Stimulated activated CD4-positive, alpha-beta T cell treated with anti-CD3 and anti-CD28 coated beads, TNF-alpha, amount 100 ng/mL, for 4 hours (primary cell): ENCODE measurements around the gene PDZK1.
"Not testable (repeated sequence)": the region's sequence is repeated elsewhere in the genome, so short reads cannot be mapped to it uniquely, and the experiment has no call there.

Experiments
- DNase-seq, 3 experiments: peaks; one replicate each; pipeline ENCODE4 v3.0.0-alpha.2; 2020; ENCODE audit warnings: low read depth in 3 of 3

PDZK1 gene

DNA sequence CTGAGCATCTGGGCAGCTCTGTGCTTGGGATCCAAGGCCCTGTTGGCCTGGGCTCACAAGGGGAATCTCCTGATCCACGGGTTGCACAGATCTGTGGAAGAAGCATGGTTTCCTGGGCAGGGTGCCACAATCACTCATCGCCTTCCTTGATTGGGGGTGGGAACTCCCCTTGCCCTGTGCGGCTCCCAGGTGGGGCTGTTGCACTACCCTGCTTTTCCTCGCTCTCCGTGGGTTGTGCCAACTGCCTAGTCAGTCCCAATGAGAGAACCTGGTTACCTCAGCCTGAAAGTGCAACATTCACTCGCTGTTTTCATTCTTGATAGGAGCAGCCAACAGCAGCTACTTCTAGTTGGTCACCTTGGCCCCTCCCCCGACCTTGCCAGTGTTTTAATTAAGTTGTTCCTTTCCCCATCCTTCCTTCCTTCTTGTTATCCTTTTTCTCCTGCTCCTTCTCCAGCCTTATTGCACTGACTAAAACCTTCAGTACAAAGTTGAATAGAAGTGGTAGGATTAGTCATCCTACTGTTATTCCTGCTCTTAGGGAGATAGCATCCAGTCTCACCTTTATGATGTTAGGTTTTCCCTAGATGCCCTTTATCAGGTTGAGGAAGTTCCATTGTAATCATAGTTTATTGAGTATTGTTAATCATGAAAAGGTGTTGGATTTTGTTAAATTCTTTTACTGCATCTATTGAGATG is 50.8 kb downstream of the PDZK1 start:
- DNase-seq = not testable (repeated sequence)

GRCh38 chr1:145643990-145644389 is 63.2 kb downstream of the PDZK1 start:
- DNase-seq = not testable (repeated sequence)

DNA sequence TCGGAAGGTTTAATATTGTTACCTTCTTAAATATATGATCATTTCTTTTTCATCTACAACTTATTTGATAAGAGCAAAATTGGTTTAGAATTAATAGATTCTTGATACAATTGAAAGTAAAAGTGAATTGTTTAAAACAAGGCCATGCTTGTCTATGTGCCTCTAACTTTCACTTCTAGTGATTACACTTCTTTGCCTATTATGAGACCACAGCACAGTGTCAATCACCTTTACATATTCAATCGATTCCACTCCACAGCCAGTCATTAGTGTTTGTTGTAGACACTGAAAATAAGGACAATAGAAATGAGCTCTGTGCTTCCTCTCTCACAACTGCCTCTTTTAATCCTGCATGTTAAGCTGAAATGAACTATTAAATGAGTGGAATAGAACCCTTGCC is 65.3 kb downstream of the PDZK1 start:
- DNase-seq = not testable (repeated sequence)

DNA sequence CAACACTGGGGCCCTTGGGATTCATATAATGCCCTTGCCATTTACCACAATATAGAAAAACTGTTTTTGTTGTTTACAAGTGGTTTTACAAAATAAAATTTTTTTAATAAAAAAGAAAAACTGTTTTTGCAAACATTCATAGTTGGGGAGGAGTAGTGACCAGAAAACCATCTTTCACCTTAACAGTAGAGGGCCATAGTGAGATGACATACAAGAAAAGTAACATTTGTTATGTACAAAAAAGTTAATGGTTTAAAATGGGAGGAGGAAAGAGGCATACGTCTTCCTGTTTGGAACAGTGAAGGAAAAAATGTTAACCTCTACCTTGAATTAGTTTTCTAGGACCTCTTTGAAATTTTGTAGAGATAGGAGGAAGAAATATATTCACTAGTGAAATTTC is 70.9 kb downstream of the PDZK1 start:
- DNase-seq = not testable (repeated sequence)

GRCh38 chr1:145622177-145622576 is 85.0 kb downstream of the PDZK1 start:
- not testable (repeated sequence) for DNase-seq
